Hypothalamus (tissue), 51 donors: ENCODE measurements around the gene UNC13D.

Source experiments
- DNase-seq, 51 donors: peaks; one replicate each; lab custom pipeline; 2025; lab: John Stamatoyannopoulos, UW

UNC13D gene

GRCh38 chr17:75810216-75810615, 34.0 kb downstream of the UNC13D start:
- no peak for DNase-seq

- DNase-seq: no peak
Measured at GRCh38 chr17:75809631-75810111, 34.5 kb downstream of the UNC13D start.

DNA sequence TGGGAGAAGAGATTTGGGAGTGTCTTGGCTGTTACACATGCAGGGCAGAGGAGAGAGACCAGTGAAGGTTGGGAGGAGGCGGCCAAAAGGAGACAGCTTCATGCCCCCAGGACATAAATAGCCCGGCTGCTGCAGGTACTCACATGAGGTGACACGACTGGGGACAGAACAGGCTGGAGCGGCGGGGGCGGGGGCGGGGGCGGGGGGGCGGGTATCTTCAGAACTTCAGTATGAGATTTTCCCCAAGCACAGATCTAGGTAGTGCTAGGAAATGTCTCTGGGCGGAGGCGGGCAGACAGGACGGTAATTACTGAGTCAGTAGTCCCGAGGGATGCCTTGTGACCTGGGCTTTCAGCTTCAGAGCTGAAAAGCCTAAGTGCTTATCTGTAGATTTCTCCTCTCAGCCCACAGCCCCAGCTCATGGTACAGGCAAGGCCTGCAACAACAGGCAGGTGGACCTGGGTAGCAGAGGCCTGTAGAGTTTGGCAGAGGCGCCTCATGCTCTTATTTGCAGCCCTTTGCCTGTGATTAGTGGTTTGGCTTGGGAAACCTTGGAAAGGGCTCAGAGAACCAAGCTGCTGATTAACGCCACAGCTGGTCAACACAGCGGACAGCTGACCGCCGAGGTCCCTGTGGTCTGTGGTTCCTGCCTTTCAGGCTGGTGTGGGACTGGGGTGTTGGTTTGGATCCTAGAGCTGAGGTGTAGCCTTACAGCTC, 35.1 kb downstream of the UNC13D start:
- no peak for DNase-seq

DNA sequence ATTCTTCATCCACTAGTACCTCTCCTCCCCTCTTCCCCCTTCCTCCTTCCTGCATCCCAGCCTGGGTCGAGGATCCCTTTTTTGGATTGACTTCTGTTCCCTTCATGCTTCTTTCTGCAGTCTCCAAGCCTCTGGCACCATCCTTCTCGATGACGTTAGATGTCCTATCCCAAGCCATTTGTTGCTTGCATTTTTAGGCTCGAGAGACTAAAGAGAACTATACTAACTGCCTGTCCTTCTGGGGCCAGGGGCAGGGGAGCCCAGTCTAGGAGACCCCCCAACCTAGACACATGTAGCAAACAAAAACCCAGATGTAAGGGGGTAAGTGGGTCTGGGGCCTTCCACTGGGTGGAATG, 35.7 kb downstream of the UNC13D start:
- DNase-seq: no peak

GRCh38 chr17:75807861-75808260, 36.3 kb downstream of the UNC13D start:
- DNase-seq: no peak

- no peak for DNase-seq
Measured at GRCh38 chr17:75806822-75807500, 37.2 kb downstream of the UNC13D start.

- no peak for DNase-seq
Measured at GRCh38 chr17:75803883-75804282, 40.3 kb downstream of the UNC13D start.

DNA sequence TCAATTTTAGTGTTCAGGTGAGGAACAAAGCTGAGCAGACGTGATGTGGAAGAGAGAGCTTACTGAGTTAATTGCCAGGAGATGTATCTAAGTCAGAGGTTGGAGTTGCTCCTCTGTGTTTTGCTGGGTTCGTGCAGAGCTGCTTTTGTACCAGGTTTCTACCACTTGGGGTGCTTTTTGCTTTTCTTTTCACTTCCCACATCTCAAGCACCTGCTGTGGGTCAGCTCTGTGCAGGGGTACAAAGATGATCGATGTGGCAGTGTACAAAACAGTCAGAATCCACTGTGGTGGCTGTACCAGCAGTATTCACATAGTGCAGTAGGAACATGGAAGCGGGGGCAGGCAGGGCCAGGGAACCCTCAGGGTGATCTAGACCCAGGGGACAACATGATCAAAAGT, 44.8 kb downstream of the UNC13D start:
- no peak for DNase-seq

- DNase-seq: no peak
Measured at GRCh38 chr17:75795820-75796607, 48.2 kb downstream of the UNC13D start.

DNA sequence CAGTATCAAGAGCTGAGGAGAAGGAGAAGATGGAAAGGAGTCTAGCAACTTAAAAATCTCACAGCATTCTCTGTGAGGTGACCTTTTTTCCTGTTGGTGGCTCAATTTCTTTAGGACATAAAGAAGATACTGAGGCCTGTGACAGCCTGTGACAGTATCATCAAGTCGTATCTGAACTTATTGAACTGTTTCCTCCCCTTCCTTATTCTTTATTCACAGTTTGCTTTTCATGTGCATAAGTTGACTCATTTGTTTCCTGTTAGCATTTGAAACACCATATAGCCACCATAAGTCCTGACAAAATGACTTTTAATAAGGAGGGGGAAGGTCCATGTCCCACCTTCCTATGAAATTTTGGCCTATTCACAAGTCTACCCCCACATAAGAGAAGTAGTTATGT, 50.7 kb downstream of the UNC13D start:
- DNase-seq: no peak

- no peak for DNase-seq
Measured at GRCh38 chr17:75791254-75791653, 53.0 kb downstream of the UNC13D start.

GRCh38 chr17:75785016-75785890, 59.0 kb downstream of the UNC13D start:
- peak in 49 of 51 donors; percentile 74 to 99 (median 91) for DNase-seq

- DNase-seq: peak; percentile 89 to 99 (median 98)
Measured at GRCh38 chr17:75784473-75785015, 59.7 kb downstream of the UNC13D start, which contains the start of gene UNK. TSS of gene UNK (plus strand) at chr17:75784806. CDS start at chr17:75784881, 75 bp downstream.

- peak in 5 of 51 donors; percentile 23 to 72 (median 49) for DNase-seq
Measured at GRCh38 chr17:75783803-75784472, 60.3 kb downstream of the UNC13D start.

GRCh38 chr17:75783069-75783783, 61.0 kb downstream of the UNC13D start:
- DNase-seq: peak in 2 of 51 donors; percentile 21 to 74

GRCh38 chr17:75779987-75780889, 64.0 kb downstream of the UNC13D start:
- DNase-seq: no peak

- DNase-seq: peak; percentile 43 to 99 (median 94)
Measured at GRCh38 chr17:75779250-75779986, 64.8 kb downstream of the UNC13D start.
